GM18502 (cell line): ENCODE results near the gene PTPRN2.
"Not testable (repeated sequence)": the region's sequence is repeated elsewhere in the genome, so short reads cannot be mapped to it uniquely, and the experiment has no call there.

Experiments
- ATAC-seq: cut with Tn5 transposase; IDR thresholded peaks from one replicate; pipeline ENCODE4 v1.9.1; 2021; ENCODE audit warnings: mild to moderate bottlenecking; ENCODE audit not compliant: unreplicated experiment, poor library complexity

PTPRN2 gene

GRCh38 chr7:158188676-158189075 is 398.9 kb downstream of the PTPRN2 start:
- no peak for ATAC-seq

DNA sequence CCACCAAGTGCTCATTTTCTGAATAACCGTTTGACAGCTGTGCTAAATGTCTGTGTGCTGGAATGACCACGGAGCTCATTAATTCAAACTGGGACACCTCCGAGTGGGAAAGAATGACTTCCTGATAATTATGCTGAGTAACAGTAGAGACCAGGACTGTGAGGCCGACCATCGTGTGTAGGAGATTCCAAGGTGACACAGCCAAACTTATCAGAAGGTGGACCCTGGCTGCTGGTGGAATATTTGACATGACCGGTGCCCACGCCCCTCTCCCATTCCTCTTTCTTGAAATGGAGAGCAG is 400.0 kb downstream of the PTPRN2 start:
- ATAC-seq = no peak

GRCh38 chr7:158186864-158187693 is 400.5 kb downstream of the PTPRN2 start:
- no peak for ATAC-seq

- no peak for ATAC-seq
These were observed 401.2 kb downstream of the PTPRN2 start for GRCh38 chr7:158186406-158186805.

- no peak for ATAC-seq
These were observed 402.0 kb downstream of the PTPRN2 start for GRCh38 chr7:158185653-158186052.

DNA sequence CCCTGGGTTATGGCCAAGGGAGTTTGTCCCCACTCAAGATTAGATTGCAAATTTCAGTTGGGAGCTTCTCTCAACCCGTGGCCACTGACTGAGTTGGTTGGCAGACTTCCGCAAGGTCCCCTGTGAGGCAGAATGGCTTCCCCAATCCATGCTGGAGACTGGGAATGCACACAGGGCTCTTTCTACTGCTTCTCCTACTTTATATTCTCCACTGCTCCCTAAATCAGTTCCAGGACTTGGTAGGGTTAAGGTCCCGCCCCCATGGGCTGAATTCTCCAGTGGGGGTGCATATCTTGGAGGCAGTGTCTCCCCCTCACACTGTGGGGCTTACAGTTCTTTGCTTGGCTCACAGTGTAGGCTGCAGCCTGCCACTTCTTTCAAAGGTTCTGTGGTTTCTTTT is 404.2 kb downstream of the PTPRN2 start:
- ATAC-seq = no peak

GRCh38 chr7:158176561-158177173 is 411.0 kb downstream of the PTPRN2 start:
- no peak for ATAC-seq

- ATAC-seq = no peak
These were observed 411.8 kb downstream of the PTPRN2 start for GRCh38 chr7:158175779-158176178.

DNA sequence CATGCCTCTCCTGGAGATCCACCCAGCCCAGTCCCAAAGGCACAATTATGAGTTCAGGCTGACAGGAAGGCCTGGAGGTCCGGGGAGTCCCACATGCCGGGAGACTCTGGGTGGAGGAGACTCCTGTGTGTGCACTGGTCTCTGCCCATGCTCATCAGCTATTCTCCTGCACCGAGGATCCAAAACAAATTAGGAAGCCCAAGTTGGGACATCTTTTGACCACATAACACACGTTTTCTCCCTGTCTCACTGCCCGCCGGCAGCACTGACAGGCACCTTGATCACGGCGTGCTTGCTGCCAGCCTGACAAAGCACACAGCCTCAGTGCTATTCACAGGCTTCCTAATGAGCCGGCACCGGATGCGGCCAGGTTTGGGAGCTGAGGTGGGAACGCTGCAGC is 412.7 kb downstream of the PTPRN2 start:
- no peak for ATAC-seq

GRCh38 chr7:158167373-158167772 is 420.2 kb downstream of the PTPRN2 start:
- no peak for ATAC-seq

- no peak for ATAC-seq
These were observed 421.0 kb downstream of the PTPRN2 start for GRCh38 chr7:158166386-158167340.

DNA sequence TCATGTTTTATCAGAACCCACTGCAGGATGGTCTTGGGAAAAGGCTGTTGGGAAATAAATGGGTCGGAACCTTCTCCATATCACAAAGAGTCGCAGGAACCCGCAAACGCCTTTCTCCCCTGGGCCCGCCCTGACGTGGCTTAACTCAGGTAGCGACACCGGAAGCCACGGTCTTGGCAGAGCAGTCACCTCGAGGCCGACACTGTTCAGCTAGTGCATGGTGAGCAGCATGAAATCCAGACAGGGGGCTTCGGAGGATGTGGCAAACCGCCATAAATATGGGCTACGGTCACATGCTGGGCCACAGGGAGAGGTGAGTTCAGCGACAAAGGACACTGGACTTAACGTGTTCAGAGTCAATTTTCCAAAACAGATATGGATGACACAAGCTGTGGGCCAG is 421.9 kb downstream of the PTPRN2 start:
- no peak for ATAC-seq

- no peak for ATAC-seq
These were observed 423.2 kb downstream of the PTPRN2 start for GRCh38 chr7:158164101-158165095.

- ATAC-seq = no peak
These were observed 426.4 kb downstream of the PTPRN2 start for GRCh38 chr7:158161194-158161593.

DNA sequence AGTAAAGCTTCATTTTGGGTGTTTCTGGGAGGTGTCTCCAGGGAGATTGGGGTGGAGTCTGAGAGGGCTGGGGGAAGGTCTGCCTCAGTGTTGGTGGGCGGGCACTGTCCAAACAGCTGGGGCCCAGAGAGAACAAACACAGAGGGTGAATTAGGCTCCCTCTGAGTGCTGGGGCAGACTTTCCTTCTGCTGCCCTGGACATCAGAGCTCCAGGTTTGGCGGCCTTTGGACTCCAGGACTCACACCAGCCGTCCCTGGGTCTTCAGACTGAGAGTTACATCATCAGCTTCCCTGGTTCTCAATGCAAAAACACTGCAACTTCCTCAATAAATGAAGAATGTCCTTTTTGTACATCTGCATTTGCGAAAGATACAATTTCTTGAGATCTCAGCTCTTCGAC is 427.4 kb downstream of the PTPRN2 start:
- ATAC-seq = no peak

GRCh38 chr7:158157460-158157859 is 430.2 kb downstream of the PTPRN2 start:
- no peak for ATAC-seq

DNA sequence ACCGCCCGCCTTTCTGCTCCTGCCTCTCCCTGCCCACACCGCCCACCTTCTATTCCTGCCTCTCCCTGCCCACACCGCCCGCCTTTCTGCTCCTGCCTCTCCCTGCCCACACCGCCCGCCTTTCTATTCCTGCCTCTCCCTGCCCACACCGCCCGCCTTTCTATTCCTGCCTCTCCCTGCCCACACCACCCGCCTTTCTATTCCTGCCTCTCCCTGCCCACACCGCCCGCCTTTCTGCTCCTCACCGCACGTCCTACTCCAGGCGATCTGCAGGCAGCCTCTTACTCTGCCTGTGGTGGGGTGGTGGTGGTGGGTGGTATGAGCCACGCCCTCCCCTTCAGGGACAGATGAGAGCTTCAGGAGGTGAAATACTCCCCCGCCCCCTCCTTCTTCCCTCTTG is 436.4 kb downstream of the PTPRN2 start:
- ATAC-seq = not testable (repeated sequence)

DNA sequence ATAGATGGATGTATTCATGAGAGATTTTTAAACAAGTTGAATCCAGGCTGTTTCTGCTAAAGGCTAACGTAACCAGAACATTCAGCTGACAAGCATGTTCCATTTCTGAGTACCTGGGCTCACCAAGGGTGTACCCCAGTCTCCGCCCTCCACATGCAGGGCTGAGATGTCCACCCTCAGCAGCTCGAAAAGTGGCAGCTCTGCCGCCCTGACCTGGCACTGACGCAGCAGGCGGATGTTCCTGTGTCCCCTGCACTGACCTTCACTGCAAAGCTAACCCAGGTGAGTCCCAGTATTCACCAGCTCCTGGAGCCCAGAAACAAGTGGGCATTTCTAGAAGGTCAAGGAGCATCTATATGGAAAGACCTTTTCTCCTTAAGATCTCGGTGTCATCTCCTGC is 437.4 kb downstream of the PTPRN2 start:
- no peak for ATAC-seq

DNA sequence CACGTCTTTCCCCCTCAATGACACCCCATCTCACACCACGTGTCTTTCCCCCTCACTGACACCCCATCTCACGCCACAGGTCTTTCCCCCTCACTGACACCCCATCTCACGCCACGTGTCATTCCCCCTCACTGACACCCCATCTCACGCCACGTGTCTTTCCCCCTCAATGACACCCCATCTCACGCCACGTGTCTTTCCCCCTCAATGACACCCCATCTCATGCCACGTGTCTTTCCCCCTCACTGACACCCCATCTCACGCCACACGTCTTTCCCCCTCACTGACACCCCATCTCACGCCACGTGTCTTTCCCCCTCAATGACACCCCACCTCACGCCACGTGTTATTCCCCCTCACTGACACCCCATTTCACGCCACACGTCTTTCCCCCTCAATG is 440.2 kb downstream of the PTPRN2 start:
- ATAC-seq = not testable (repeated sequence)

- no peak for ATAC-seq
These were observed 442.3 kb downstream of the PTPRN2 start for GRCh38 chr7:158145370-158145769.
